SK-N-MC (cell line): Measurements from ENCODE around the gene KATNIP.

Source experiments
- EZH2 ChIP-seq: fragments of 200-600 bp; sonication (generic); IDR thresholded peaks from one replicate; pipeline ENCODE4 v1.6.1; 2017; ENCODE audit warnings: antibody characterized with exemption
- FOXP2 ChIP-seq: optimal IDR thresholded peaks from 2 replicates; pipeline ENCODE3; 2011; ENCODE audit warnings: mild to moderate bottlenecking, moderate library complexity; ENCODE audit not compliant: insufficient read depth; ENCODE audit errors: extremely low read length, control extremely low read depth
- POLR2AphosphoS5 ChIP-seq: IDR thresholded peaks from 2 replicates; pipeline ENCODE4 v1.6.1; 2012; ENCODE audit warnings: mild to moderate bottlenecking, low read depth, low read length, borderline replicate concordance

- TF ChIP-seq EZH2, result no peak
- no peak for TF ChIP-seq POLR2AphosphoS5
- no peak for TF ChIP-seq FOXP2
Observed at GRCh38 chr16:27586711-27587110, 36.8 kb downstream of the KATNIP start.
